ENCODE data around the gene KLHL29. TPM values are rescaled to one million over a fixed set of nuclear protein-coding genes. Genes with fewer than 3 reads are reported as not detected.

The KLHL29 gene
- total RNA-seq, 1 experiment from 2014 or later: 3.4 TPM

DNA sequence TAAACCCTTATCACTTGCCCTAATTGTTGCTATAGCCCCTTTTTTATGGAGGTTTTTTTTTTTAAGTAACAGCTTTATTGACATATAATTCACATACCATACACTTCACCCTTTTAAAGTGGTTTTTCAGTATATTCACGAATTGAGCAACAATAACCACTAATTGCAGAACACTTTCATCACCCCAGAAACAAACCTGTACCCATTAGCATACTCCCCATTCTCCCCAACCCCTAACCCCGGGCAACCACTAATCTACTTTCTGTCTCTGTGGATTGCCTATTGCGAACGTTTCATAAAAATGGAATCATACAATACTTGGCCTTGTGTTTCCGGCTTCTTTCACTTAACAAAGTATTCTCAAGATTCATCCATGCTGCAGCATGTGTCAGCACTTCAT, 328.4 kb downstream of the KLHL29 start:
- TF ChIP-seq, protein P1, sequence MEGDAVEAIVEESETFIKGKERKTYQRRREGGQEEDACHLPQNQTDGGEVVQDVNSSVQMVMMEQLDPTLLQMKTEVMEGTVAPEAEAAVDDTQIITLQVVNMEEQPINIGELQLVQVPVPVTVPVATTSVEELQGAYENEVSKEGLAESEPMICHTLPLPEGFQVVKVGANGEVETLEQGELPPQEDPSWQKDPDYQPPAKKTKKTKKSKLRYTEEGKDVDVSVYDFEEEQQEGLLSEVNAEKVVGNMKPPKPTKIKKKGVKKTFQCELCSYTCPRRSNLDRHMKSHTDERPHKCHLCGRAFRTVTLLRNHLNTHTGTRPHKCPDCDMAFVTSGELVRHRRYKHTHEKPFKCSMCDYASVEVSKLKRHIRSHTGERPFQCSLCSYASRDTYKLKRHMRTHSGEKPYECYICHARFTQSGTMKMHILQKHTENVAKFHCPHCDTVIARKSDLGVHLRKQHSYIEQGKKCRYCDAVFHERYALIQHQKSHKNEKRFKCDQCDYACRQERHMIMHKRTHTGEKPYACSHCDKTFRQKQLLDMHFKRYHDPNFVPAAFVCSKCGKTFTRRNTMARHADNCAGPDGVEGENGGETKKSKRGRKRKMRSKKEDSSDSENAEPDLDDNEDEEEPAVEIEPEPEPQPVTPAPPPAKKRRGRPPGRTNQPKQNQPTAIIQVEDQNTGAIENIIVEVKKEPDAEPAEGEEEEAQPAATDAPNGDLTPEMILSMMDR (conservative IDR thresholded peaks at IDR 0.05): no peak
- no peak for TF ChIP-seq EZH2 (IDR thresholded peaks at IDR 0.05; ENCODE audit: low read depth)
- H3K4me1 ChIP-seq (replicated peaks; ENCODE audit: insufficient read depth): no peaks in the 10 kb centered on the region
- no peak overlapping the region for H3K4me3 ChIP-seq
- ChIA-PET POLR2A (ENCODE audit: unreplicated experiment) (no interaction called here), CTCF (no interaction called here)
- no peaks in the 10 kb centered on the region for H3K9me2 ChIP-seq (ENCODE audit: insufficient read depth)
- no peak for DNase-seq
- no TSS peak for BruUV-seq (replicated peaks)
- no peak overlapping the region for H3K4me2 ChIP-seq
- no peaks in the 10 kb centered on the region for H3F3A ChIP-seq (ENCODE audit: insufficient read depth, low read depth)
- no peaks in the 10 kb centered on the region for H3K79me2 ChIP-seq (ENCODE audit: low read depth)
- no peaks in the 10 kb centered on the region for H3K27me3 ChIP-seq (ENCODE audit: insufficient read depth, low read depth)
- intact Hi-C loops (cut with micrococcal nuclease; ENCODE audit: unreplicated experiment): no loop called here
- H2AFZ ChIP-seq: no peak overlapping the region
- H3K27ac ChIP-seq: no peak overlapping the region
- no peaks in the 10 kb centered on the region for H4K20me1 ChIP-seq (ENCODE audit: insufficient read depth)
- no peaks in the 10 kb centered on the region for H3K36me3 ChIP-seq (ENCODE audit: low read depth)
- H3K9me3 ChIP-seq (ENCODE audit: insufficient read depth, low read depth): no peaks in the 10 kb centered on the region

DNA sequence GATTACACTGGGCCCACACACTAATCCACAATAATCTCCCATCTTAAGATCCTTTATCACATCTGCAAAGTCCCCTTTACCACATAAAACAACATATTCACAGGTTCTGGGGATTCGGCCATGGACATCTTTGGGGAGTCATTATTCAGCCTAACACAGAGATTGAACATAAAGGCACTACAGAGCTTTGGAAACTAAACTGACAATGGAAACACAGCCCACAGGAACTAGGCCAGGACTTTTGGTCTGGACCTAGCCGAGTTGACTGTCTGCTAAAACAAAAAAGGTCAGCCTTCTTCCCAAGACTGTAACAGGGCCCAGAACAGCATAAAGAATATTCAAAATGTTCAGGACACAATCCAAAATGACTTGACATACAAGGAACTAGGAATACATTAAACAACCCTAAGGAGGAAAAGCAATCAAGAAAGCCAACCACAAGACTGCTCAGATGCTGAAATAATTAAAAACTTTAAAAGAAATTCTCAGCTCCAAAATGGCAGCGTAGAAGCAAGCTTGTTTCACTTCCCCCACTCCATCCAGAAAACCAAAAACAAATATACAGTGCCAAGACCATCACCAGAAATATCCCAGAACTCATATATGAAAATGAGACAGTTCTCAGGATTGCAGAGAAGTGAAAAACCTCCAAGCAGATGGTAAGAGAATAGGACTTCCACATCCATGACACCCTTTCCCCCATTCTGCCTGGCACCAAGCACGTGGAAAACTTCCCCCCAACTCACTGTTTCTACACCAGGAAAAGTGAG, 334.1 kb downstream of the KLHL29 start:
- no peaks in the 10 kb centered on the region for H3K9me2 ChIP-seq (ENCODE audit: insufficient read depth)
- 0 out of 2 replicates have a peak, but pooled peaks cover 5% of the 10 kb centered on the region for H3K36me3 ChIP-seq (ENCODE audit: low read depth)
- no peak overlapping the region for H2AFZ ChIP-seq
- BruUV-seq (replicated peaks): no TSS peak
- no peak overlapping the region for H3K4me2 ChIP-seq
- intact Hi-C loops (cut with micrococcal nuclease; ENCODE audit: unreplicated experiment): no loop called here
- no peak overlapping the region for H3K27ac ChIP-seq
- POLR2A ChIA-PET (ENCODE audit: unreplicated experiment): no interaction called here
- peaks cover 16% of the 10 kb centered on the region; the same call in 1 of the 2 replicates for H3K9me3 ChIP-seq (ENCODE audit: insufficient read depth, low read depth)
- no peak overlapping the region for H3K4me3 ChIP-seq
- no peaks in the 10 kb centered on the region for H3F3A ChIP-seq (ENCODE audit: insufficient read depth, low read depth)
- no peaks in the 10 kb centered on the region for H3K79me2 ChIP-seq (ENCODE audit: low read depth)
- DNase-seq: no peak
- TF ChIP-seq, protein P1 (conservative IDR thresholded peaks at IDR 0.05): no peak
- no peak for TF ChIP-seq EZH2 (IDR thresholded peaks at IDR 0.05; ENCODE audit: low read depth)
- CTCF ChIA-PET: no interaction called here
- no peaks in the 10 kb centered on the region for H3K27me3 ChIP-seq (ENCODE audit: insufficient read depth, low read depth)
- H4K20me1 ChIP-seq (ENCODE audit: insufficient read depth): no peaks in the 10 kb centered on the region
- H3K4me1 ChIP-seq (replicated peaks; ENCODE audit: insufficient read depth): no peaks in the 10 kb centered on the region

DNA sequence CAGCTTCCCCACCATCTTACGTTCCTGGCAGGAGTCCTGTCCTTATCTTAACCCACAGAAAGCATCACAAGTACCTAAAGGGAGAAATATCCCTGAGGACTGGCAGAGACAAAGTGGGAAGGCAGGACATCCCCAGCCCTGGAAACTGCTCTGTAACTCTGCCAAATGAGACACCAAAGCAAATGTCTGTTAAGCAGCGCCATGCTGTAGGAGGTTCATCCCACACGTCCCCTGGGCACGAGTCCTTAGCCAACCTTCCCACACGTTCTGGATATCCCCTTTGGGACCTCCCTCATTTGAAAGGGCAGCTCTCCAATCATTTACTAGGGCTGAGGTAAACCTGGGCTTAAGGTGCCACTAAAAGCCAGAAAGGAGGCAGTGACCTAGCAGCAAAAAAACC, 334.7 kb downstream of the KLHL29 start:
- Histone ChIP-seq H3K27me3 (ENCODE audit: insufficient read depth, low read depth) (no peaks in the 10 kb centered on the region), H3K4me1 (replicated peaks; ENCODE audit: insufficient read depth) (no peaks in the 10 kb centered on the region), H3F3A (ENCODE audit: insufficient read depth, low read depth) (no peaks in the 10 kb centered on the region), H4K20me1 (ENCODE audit: insufficient read depth) (no peaks in the 10 kb centered on the region), H3K4me3 (no peak overlapping the region), H3K27ac (no peak overlapping the region), H3K79me2 (ENCODE audit: low read depth) (no peaks in the 10 kb centered on the region), H3K9me2 (ENCODE audit: insufficient read depth) (no peaks in the 10 kb centered on the region), H3K9me3 (ENCODE audit: insufficient read depth, low read depth) (peaks cover 16% of the 10 kb centered on the region; the same call in 1 of the 2 replicates), H3K36me3 (ENCODE audit: low read depth) (0 out of 2 replicates have a peak, but pooled peaks cover 5% of the 10 kb centered on the region), H2AFZ (no peak overlapping the region), H3K4me2 (no peak overlapping the region)
- ChIA-PET CTCF (no interaction called here), POLR2A (ENCODE audit: unreplicated experiment) (no interaction called here)
- BruUV-seq (replicated peaks): no TSS peak
- TF ChIP-seq EZH2 (IDR thresholded peaks at IDR 0.05; ENCODE audit: low read depth): no peak
- TF ChIP-seq, protein P1 (conservative IDR thresholded peaks at IDR 0.05): no peak
- DNase-seq: no peak
- intact Hi-C loops (cut with micrococcal nuclease; ENCODE audit: unreplicated experiment): no loop called here
